ENCODE results near the gene ERBIN.

DNA sequence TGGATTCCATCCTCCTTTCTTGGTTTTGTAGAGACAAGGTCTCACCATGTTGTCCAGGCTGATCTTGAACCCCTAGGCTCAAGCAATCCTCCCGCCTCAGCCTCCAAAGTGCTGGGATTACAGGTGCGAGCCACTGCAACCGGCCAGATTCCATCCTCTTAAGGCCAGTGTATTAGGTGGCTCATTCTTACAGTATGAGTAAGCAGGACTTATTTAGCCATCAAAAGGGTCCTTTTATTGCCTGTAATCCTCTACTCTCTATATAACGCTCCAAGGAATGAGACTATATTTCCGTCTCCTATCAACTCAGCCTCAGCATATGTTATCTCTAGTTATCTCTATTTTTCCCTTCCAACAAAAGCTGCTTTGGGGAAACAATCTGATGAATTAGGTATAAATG lies 3.0 kb upstream of the ERBIN start:
- TF ChIP-seq CTCF (conservative IDR thresholded peaks at IDR 0.05 in 1 of 2, IDR thresholded peaks at IDR 0.05 in 1 of 2; ENCODE audit: low read depth in 1 of 2, low read length in 2 of 2): no peak
- no peak for TF ChIP-seq EZH2 (IDR thresholded peaks at IDR 0.05; ENCODE audit: low read length, missing control alignments)

All from fibroblast of lung (primary cell).